ENCODE measurements around the gene OCA2.
"Not testable (repeated sequence)": the region's sequence is repeated elsewhere in the genome, so short reads cannot be mapped to it uniquely, and the experiment has no call there.

Gene OCA2

GRCh38 chr15:27866505-27867165 lies 232.5 kb downstream of the OCA2 start:
- no peak for DNase-seq

- DNase-seq, result no peak
Measured at GRCh38 chr15:27865926-27866325, 233.2 kb downstream of the OCA2 start.

GRCh38 chr15:27865323-27865922 lies 233.7 kb downstream of the OCA2 start:
- DNase-seq, result no peak

- DNase-seq, result no peak
Measured at GRCh38 chr15:27864719-27865118, 234.4 kb downstream of the OCA2 start.

- DNase-seq, result no peak
Measured at GRCh38 chr15:27864086-27864485, 235.0 kb downstream of the OCA2 start.

GRCh38 chr15:27863000-27863399 lies 236.1 kb downstream of the OCA2 start:
- no peak for DNase-seq

GRCh38 chr15:27861171-27861570 lies 237.9 kb downstream of the OCA2 start:
- DNase-seq, result no peak

- no peak for DNase-seq
Measured at GRCh38 chr15:27855137-27855536, 244.0 kb downstream of the OCA2 start.

GRCh38 chr15:27854601-27855000 lies 244.5 kb downstream of the OCA2 start:
- no peak for DNase-seq

GRCh38 chr15:27853624-27854455 lies 245.3 kb downstream of the OCA2 start:
- no peak for DNase-seq

GRCh38 chr15:27851858-27852210 lies 247.3 kb downstream of the OCA2 start:
- no peak for DNase-seq

- no peak for DNase-seq
Measured at GRCh38 chr15:27850981-27851857, 247.9 kb downstream of the OCA2 start.

- DNase-seq, result no peak
Measured at GRCh38 chr15:27850050-27850449, 249.1 kb downstream of the OCA2 start.

GRCh38 chr15:27848936-27849335 lies 250.2 kb downstream of the OCA2 start:
- DNase-seq, result not testable (repeated sequence)

GRCh38 chr15:27847775-27848710 lies 251.1 kb downstream of the OCA2 start:
- no peak for DNase-seq

GRCh38 chr15:27846722-27847395 lies 252.3 kb downstream of the OCA2 start:
- no peak for DNase-seq

- DNase-seq, result no peak
Measured at GRCh38 chr15:27845535-27846369, 253.4 kb downstream of the OCA2 start.

GRCh38 chr15:27844018-27844666 lies 255.0 kb downstream of the OCA2 start:
- DNase-seq, result no peak

GRCh38 chr15:27843146-27843545 lies 256.0 kb downstream of the OCA2 start:
- no peak for DNase-seq

GRCh38 chr15:27842526-27842925 lies 256.6 kb downstream of the OCA2 start:
- DNase-seq, result no peak
